Fibroblast of skin of left biceps (primary cell): ENCODE measurements around the gene TRABD2B.
A peak's percentile ranks its signal among the peaks of the same experiment; 100 is the strongest.

Experiments
- DNase-seq, 2 experiments: peaks; one replicate each; pipeline ENCODE4 v3.0.0-alpha.2; 2013; ENCODE audit warnings: low read depth in 2 of 2

Gene TRABD2B

DNA sequence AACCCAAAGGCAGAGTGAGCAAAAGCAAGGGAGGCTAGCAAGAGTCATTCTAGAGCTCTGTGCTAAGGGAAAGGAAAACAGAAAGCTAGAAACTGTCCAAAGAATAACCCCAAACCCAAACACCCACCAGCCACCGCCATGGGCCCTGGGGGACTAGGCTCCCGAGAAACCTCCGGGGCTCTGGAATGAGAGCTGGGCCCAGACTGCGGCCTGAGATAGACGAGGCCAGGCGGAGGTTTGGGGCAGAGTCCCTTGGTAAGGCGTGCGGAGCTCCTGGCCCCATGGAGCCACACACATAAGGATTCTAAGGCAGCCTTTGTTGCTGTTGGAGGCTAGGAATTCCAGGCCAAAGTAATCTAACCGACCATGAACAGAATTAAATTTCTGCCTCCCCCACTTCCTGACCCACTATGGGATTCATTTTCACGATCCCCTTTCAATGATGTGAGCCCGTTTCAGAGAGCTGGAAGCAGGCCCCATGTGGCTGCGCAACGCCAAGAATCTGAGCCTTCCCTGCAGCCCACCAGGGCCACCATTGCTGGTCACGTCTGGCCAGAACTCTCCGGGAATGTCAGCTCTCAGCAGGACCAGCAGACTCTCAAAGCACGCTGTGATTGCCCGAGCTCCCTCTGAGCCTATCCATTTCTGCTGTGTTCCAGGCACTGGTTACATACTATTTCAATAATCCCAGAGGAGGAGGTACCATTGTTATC lies 145.0 kb downstream of the TRABD2B start:
- DNase-seq = no peak

DNA sequence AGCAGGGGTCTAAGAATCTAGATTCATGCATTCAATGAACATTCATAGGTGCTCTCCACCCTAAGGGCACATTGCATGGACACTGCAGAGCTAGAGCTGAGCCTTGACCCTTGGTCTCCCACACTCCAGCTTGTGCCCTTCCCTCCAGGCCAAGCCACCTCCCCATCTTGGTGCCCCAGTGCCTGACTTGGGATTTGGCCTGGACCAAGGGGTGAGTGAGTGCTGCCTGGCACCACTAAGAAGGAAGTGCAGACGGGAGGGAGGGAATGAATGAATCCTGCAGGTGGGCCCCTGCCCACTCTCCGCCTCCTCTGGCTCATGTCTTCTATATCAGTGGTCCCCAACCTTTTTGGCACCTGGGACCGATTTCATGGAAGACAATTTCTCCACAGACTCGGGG lies 146.7 kb downstream of the TRABD2B start:
- no peak for DNase-seq

GRCh38 chr1:47849591-47850261 lies 147.5 kb downstream of the TRABD2B start:
- no peak for DNase-seq

- no peak for DNase-seq
Observed at GRCh38 chr1:47849005-47849521, 148.1 kb downstream of the TRABD2B start.

DNA sequence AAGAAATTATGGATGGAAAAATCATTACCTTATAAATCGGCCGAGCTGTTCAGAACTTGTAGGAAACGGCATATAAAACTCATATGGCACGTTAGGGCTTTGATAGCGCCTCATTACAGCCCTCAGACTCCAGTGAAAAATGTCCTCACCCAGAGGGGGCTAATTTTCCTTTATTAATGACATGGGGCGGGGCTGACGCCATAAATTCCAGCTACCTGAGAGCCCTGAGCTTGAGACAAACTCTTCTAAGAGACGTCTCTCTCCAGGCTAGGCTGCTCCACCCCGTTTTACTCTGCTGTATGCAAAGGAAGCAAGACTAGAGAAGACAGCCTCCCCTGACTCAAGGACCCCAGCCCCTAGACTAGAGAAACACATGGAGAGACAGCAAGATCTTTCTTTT lies 149.4 kb downstream of the TRABD2B start:
- DNase-seq = no peak

DNA sequence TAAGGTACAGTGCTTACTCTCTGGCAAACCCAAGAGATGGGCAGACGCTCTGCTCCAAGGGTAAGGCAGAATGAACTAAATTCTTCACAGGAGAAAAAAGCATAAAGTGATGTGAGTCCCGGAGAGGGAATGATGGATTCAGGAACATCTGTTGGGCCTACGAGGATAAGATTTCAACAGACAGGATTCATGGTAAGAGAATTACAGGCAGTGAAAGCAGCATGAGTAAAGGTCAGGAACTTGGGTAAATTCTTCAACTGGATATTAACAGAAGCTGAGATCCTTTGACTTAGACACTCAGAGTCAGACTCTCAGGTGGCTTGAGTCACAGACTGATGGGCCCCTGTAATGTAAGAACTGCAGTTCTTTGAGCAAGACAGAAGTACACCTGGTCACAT lies 152.6 kb downstream of the TRABD2B start:
- DNase-seq = no peak

GRCh38 chr1:47843781-47844557 lies 153.2 kb downstream of the TRABD2B start:
- DNase-seq = no peak

DNA sequence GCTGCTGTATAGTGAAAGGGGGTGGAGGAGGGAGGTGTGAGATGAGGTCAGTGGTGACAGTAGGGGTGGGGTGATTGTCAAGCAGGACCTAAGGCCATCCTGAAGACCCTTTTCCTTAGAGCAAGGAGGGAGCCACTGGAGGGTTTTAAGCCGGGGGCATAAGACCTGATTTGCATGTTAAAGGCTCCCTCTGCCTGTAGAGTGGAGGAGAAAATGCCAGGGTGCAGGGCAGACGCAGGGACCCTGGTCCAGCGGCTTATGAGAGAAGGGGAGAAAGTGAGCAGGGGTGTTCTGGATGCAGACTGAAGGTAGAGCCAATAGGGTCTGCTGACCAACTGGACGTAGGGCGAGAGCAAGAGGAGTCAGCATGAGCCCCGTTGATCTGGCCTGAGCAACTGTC lies 154.1 kb downstream of the TRABD2B start:
- DNase-seq = no peak

GRCh38 chr1:47842228-47842919 lies 154.8 kb downstream of the TRABD2B start:
- no peak for DNase-seq

DNA sequence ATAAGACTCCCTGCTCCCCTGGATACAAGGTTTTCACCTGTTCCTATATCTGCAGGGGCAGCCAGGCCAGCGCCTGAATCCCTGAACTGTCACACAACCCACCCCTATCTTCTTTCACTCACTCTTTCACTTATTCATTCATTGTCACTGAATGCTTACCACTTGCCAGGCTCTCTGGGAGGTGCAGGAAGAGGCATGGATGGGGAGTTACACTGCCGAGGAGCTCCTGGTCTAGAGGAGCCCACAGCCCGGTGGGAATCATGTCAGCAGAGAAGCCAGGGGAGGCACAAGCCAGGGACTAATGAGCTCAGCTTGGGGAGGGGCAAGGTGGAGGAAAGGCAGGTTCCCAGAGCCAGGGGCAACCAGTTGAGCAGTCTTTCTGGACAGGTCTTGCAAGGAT lies 155.8 kb downstream of the TRABD2B start:
- no peak for DNase-seq

DNA sequence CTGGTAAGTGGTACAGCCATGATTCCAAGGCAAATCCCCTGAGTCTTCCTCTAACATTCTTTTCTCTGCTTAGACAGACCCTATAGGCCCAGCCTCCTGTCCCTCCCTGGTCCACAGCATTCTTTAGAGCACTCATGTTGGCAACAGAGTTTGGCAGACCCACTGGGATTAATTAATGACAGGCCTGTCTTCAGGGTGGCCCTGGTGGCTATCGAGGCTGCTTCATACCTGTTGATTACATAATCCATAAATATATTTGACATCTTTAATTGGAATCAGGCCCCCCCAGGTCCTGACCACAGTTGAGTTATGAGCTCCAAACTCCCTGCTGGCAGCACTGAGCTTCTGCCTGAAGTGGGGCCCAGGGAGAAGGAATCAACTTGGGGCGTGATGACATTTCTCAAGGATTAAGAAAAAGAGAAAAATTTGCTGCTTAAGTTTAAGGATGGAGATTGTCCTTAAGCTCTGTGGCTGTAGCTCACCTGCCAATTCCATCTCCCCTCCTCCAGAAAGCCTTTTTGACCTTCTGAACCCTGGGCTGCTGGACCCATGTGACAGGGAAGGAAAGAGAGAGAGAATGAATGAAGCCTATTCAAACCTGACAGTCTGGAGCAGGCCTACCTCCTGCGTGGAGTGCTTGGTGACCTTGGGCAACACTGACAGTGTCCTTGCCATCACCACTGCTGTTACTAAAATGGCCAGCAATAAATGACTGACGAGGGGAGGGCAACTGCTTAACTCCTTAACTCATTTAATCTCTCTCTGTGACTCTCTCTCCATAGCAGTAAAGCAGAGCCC lies 156.6 kb downstream of the TRABD2B start:
- peak; percentile 48 to 49 for DNase-seq

DNA sequence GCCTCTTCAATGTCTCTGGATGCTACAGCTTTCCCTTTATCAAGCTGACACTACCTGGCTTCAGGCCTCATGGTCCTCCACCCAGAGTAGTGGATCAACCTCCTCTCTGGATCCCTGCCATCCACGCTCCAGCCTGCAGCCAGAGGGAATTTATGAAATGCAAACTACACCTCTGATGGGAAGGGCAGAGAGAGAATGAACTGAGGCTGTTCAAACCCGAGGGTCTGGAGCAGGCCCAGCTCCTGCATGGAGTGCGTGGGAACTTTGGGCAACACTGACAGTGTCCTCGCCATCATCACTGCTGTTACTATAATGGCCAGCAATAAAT lies 157.8 kb downstream of the TRABD2B start:
- no peak for DNase-seq

- no peak for DNase-seq
Observed at GRCh38 chr1:47838562-47839432, 158.4 kb downstream of the TRABD2B start.

GRCh38 chr1:47837866-47838561 lies 159.2 kb downstream of the TRABD2B start:
- no peak for DNase-seq

- DNase-seq = no peak
Observed at GRCh38 chr1:47837056-47837830, 159.9 kb downstream of the TRABD2B start.

GRCh38 chr1:47835409-47835808 lies 161.8 kb downstream of the TRABD2B start:
- no peak for DNase-seq

- DNase-seq = no peak
Observed at GRCh38 chr1:47834326-47834725, 162.9 kb downstream of the TRABD2B start.

DNA sequence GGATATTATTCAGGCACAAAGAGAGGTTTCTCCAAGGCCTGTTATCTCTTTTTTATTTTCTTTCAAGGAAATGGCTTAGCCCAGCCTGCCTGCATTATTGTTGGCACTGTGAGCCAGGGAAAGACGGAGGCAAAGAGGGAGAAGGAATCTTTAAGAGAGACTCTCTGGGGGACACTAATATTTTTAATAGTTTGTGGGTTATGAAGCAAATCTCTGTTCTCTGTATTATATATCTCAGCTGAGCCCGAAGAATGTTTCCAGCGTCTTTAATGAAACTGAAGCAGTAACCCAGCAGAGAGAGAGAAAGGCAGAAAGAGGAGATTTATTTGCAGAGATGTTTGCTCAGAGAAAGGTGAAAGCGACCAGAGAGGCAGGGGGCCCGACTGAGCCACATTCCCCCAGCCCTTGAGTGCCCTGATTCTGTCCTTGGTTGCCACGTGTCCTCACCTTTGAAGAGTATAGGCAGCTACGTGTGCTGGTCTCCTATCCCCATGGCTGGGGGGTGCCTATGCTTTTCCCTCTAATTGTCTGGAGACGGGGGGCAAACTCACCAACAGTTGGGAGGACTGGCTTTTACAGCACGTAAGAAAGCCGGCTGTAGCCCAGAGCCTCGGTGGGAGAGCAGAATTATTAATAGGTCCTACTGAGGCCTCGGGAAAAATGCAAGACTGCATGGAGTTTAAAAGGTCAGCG lies 166.4 kb downstream of the TRABD2B start:
- DNase-seq = no peak
